ENCODE measurements around the gene ERBB4.
"Not testable (repeated sequence)": the region's sequence is repeated elsewhere in the genome, so short reads cannot be mapped to it uniquely, and the experiment has no call there.

The ERBB4 gene

GRCh38 chr2:212107014-212107413, 431.6 kb downstream of the ERBB4 start:
- no peaks in the 10 kb centered on the region for H3K27me3 ChIP-seq
- no peak overlapping the region for H3K4me3 ChIP-seq (ENCODE audit: low read depth in 1 of 2, low read length in 1 of 2)
- H3K4me1 ChIP-seq (ENCODE audit: control insufficient read depth in 1 of 2, insufficient read depth in 1 of 2, low read depth in 1 of 2, low read length in 1 of 2), result no peaks in the 10 kb centered on the region
- H3K27ac ChIP-seq, result no peak overlapping the region
- no peaks in the 10 kb centered on the region for H3K9me3 ChIP-seq
- no peak for TF ChIP-seq CTCF (IDR thresholded peaks at IDR 0.05)
- no peaks in the 10 kb centered on the region for H3K36me3 ChIP-seq

- H3K27me3 ChIP-seq; H3K4me1 ChIP-seq (ENCODE audit: control insufficient read depth in 1 of 2, insufficient read depth in 1 of 2, low read depth in 1 of 2, low read length in 1 of 2); H3K36me3 ChIP-seq; H3K4me3 ChIP-seq (ENCODE audit: low read depth in 1 of 2, low read length in 1 of 2); H3K27ac ChIP-seq; H3K9me3 ChIP-seq: not testable (repeated sequence)
Observed at GRCh38 chr2:212106536-212106935, 432.1 kb downstream of the ERBB4 start.

GRCh38 chr2:212099658-212100057, 438.9 kb downstream of the ERBB4 start:
- Histone ChIP-seq H3K4me1 (ENCODE audit: control insufficient read depth in 1 of 2, insufficient read depth in 1 of 2, low read depth in 1 of 2, low read length in 1 of 2) (no peaks in the 10 kb centered on the region), H3K9me3 (no peaks in the 10 kb centered on the region), H3K4me3 (ENCODE audit: low read depth in 1 of 2, low read length in 1 of 2) (no peak overlapping the region), H3K27ac (no peak overlapping the region), H3K36me3 (no peaks in the 10 kb centered on the region), H3K27me3 (no peaks in the 10 kb centered on the region)
- TF ChIP-seq CTCF (IDR thresholded peaks at IDR 0.05), result no peak

GRCh38 chr2:212098966-212099365, 439.6 kb downstream of the ERBB4 start:
- TF ChIP-seq CTCF (IDR thresholded peaks at IDR 0.05), result no peak
- H3K27ac ChIP-seq, result no peak overlapping the region
- no peaks in the 10 kb centered on the region for H3K9me3 ChIP-seq
- no peaks in the 10 kb centered on the region for H3K36me3 ChIP-seq
- H3K4me1 ChIP-seq (ENCODE audit: control insufficient read depth in 1 of 2, insufficient read depth in 1 of 2, low read depth in 1 of 2, low read length in 1 of 2), result no peaks in the 10 kb centered on the region
- no peaks in the 10 kb centered on the region for H3K27me3 ChIP-seq
- no peak overlapping the region for H3K4me3 ChIP-seq (ENCODE audit: low read depth in 1 of 2, low read length in 1 of 2)

- Histone ChIP-seq H3K9me3 (no peaks in the 10 kb centered on the region), H3K4me1 (ENCODE audit: control insufficient read depth in 1 of 2, insufficient read depth in 1 of 2, low read depth in 1 of 2, low read length in 1 of 2) (no peaks in the 10 kb centered on the region), H3K36me3 (no peaks in the 10 kb centered on the region), H3K27me3 (no peaks in the 10 kb centered on the region), H3K4me3 (ENCODE audit: low read depth in 1 of 2, low read length in 1 of 2) (no peak overlapping the region), H3K27ac (no peak overlapping the region)
- TF ChIP-seq CTCF (IDR thresholded peaks at IDR 0.05), result no peak
Observed at GRCh38 chr2:212097001-212097400, 441.6 kb downstream of the ERBB4 start.

GRCh38 chr2:212089873-212090272, 448.7 kb downstream of the ERBB4 start:
- H3K9me3 ChIP-seq, result no peaks in the 10 kb centered on the region
- H3K4me1 ChIP-seq (ENCODE audit: control insufficient read depth in 1 of 2, insufficient read depth in 1 of 2, low read depth in 1 of 2, low read length in 1 of 2), result no peaks in the 10 kb centered on the region
- TF ChIP-seq CTCF (IDR thresholded peaks at IDR 0.05), result no peak
- H3K36me3 ChIP-seq, result no peaks in the 10 kb centered on the region
- H3K4me3 ChIP-seq (ENCODE audit: low read depth in 1 of 2, low read length in 1 of 2), result no peak overlapping the region
- no peaks in the 10 kb centered on the region for H3K27me3 ChIP-seq
- no peak overlapping the region for H3K27ac ChIP-seq
